ENCODE data around the gene ALPP.
"Not testable (repeated sequence)": the region's sequence is repeated elsewhere in the genome, so short reads cannot be mapped to it uniquely, and the experiment has no call there.

The ALPP gene

DNA sequence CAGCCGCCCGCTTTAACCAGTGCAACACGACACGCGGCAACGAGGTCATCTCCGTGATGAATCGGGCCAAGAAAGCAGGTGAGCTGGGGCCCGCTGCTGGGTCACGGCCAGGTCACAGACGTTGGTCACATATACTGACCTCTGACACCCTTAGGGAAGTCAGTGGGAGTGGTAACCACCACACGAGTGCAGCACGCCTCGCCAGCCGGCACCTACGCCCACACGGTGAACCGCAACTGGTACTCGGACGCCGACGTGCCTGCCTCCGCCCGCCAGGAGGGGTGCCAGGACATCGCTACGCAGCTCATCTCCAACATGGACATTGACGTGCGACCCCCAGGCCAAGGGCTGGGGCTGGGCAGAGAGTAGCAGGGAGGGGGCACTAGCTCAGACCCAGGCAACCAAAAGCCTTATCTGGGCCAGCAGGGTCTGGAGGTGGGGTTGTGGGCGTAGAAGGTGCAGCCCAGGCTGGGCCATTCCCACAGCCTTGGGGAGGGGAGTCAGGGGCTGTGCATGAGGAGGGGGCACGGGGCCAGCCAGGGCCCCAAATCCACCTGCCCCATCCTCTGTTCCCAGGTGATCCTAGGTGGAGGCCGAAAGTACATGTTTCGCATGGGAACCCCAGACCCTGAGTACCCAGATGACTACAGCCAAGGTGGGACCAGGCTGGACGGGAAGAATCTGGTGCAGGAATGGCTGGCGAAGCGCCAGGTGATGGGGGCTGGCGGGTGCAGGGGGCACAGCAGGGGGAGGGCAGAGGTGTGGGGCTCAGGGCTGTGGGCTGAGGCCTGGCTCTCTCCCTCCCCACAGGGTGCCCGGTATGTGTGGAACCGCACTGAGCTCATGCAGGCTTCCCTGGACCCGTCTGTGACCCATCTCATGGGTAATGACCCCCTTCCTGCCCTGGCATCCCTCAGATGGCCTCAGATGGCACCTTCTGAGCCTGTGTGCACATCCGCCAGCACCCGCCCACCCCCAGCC lies 1.3 kb downstream of the ALPP start:
- not testable (repeated sequence) for DNase-seq (ENCODE audit: low spot score)

DNA sequence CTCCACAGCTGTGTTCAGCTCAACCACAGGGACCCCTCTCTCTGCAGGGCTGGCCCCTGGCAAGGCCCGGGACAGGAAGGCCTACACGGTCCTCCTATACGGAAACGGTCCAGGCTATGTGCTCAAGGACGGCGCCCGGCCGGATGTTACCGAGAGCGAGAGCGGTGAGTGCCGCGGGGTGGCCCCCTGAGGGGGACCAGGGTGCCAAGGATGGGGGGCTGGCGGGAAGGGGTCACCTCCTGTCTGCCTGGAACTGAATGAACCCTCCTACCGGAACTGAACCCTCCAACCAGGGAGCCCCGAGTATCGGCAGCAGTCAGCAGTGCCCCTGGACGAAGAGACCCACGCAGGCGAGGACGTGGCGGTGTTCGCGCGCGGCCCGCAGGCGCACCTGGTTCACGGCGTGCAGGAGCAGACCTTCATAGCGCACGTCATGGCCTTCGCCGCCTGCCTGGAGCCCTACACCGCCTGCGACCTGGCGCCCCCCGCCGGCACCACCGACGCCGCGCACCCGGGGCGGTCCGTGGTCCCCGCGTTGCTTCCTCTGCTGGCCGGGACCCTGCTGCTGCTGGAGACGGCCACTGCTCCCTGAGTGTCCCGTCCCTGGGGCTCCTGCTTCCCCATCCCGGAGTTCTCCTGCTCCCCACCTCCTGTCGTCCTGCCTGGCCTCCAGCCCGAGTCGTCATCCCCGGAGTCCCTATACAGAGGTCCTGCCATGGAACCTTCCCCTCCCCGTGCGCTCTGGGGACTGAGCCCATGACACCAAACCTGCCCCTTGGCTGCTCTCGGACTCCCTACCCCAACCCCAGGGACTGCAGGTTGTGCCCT lies 2.9 kb downstream of the ALPP start:
- DNase-seq (ENCODE audit: low spot score) = not testable (repeated sequence)

DNA sequence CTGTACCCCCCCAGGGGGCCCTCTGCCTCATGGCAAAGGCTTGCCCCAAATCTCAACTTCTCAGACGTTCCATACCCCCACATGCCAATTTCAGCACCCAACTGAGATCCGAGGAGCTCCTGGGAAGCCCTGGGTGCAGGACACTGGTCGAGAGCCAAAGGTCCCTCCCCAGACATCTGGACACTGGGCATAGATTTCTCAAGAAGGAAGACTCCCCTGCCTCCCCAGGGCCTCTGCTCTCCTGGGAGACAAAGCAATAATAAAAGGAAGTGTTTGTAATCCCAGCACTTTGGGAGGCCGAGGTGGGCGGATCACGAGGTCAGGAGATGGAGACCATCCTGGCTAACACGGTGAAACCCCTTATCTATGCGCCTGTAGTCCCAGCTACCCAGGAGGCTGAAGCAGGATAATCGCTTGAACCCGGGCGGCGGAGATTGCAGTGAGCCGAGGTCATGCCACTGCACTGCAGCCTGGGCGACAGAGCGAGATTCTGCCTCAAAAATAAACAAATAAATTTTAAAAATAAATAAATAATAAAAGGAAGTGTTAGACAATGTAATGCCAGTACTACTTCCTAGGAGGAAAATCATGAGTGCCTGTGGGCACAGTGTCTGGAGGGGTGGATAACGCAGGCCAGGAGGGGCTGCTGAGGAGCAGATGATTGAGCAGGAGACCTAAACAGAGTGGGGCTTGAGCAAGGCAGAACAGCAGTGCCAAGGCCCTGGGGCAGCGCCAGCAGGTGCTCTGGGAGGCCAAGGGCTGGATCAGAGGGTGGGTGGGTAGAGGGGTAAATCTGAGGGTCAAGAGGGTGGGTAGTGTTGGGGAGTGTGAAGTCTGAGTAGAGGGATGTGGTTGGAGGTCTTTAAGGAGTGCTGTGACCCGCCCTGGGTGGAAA lies 4.0 kb downstream of the ALPP start:
- DNase-seq (ENCODE audit: low spot score) = no peak

DNA sequence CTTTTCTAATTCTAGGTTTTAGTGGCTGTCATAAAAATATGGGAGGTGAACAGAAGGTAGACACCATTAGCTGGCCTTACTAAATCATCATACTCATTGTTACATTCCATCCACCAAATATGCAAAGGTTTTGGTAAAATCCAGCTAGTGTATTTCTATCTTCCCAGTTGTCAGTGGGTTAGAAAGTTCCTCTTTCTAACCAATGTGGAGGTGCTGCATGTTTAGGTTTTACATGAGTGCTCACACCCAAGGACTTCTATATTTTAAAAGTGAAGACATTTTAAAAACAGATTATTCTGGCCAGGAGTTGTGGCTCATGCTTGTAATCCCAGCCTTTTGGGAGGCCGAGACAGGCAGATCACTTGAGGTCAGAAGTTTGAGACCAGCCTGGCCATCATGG lies 5.9 kb downstream of the ALPP start:
- no peak for DNase-seq (ENCODE audit: low spot score)

DNA sequence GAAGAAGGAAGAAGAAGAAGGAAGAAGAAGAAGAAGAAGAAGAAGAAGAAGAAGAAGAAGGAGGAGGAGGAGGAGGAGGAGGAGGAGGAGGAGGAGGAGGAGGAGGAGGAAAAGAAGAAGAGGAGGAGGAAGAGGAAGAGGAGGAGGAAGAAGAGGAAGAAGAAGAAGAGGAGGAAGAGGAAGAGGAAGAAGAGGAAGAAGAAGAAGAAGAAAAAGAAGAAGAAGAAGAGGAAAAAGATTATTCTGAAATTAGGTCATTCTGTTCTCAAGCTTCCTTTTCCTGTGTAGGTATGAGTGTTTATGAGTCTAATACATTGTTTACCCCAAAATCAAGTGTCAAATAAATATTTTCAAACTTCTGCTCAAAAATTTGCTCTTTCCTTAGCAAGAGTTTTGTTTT lies 6.5 kb downstream of the ALPP start:
- not testable (repeated sequence) for DNase-seq (ENCODE audit: low spot score)

DNA sequence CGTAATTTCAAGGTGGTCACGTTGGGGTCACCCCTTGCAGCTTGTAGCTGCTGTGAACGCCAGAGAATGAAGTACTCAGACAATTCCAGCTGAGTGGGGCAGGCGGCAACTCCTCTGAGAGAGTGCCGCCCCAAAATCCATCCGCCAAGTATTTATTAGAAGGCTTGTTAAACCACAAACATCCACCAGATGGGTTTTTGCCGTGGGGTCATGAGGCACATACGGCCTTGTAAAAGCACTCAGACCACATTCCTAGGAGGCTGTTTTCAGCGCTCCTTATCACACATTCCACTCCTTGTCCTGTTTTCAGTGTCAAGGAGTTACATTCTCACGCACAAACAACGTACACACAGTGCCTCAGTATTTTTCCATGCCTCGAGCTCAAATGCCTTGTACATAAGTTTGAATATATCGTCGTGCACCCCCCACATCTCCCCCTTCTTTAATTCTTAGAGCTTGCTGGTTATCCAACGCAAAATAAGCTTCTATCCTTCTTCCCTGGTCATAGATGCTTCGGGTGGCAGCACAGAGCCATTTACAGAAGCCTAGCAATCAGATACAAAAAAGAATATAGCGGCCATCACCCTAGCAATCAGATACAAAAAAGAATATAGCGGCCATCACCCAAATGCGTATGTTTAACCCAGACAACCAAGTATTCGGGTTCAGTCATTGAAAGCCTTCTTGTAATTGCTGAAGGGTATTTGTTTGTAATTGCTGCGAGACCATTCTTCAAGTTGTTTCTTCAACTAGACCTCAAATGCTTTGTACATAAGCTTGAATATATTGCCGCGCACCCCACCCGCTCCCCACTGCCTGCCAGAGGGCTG lies 7.3 kb downstream of the ALPP start:
- no peak for DNase-seq (ENCODE audit: low spot score)

DNA sequence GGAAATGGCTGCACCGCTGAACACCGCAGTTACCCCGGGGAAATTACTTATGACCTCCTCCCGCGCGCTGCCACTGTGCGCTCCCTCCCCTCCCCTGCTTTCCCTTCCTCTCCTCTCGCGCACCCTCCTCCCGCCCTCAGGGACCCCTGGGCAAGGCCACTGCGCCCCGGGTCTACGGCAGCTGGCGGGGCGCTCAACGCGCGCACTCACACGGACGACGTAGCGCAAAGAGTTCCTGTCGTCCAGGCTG lies 7.9 kb downstream of the ALPP start:
- DNase-seq (ENCODE audit: low spot score) = no peak

DNA sequence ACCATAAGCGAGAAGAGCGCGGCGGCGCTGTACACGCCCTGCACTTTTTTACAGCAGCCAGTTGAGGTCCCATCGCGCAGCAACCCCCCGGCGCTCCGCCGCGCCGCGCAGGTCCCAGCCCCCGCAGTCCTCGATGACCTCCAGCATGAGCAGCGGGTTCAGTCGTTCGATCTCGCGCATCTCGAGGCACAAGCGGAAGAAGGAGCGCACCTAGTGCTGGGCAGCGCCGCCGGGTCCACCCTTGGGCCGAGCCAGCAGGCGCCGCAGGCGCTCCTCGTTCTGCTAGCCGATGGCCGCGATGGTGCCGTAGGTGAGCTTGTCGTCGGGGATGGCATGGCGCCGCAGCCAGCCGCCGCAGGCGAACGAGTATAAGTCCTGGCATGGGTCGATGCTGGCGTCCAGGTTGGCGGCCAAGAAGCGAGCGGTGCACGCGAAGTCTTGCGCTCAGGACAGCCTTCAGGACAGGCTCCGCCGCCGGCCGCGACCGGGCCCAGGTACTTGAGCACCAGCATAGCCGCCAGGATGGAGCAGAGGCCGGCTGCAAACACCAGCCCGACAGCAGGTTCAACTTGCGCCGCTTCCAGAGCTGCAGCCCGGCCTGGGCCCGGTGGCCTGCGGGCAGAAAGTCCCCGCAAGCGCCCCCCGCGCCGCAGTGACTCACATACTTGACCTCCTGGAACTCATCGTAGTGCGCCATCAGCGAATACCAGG lies 8.3 kb downstream of the ALPP start:
- no peak for DNase-seq (ENCODE audit: low spot score)

DNA sequence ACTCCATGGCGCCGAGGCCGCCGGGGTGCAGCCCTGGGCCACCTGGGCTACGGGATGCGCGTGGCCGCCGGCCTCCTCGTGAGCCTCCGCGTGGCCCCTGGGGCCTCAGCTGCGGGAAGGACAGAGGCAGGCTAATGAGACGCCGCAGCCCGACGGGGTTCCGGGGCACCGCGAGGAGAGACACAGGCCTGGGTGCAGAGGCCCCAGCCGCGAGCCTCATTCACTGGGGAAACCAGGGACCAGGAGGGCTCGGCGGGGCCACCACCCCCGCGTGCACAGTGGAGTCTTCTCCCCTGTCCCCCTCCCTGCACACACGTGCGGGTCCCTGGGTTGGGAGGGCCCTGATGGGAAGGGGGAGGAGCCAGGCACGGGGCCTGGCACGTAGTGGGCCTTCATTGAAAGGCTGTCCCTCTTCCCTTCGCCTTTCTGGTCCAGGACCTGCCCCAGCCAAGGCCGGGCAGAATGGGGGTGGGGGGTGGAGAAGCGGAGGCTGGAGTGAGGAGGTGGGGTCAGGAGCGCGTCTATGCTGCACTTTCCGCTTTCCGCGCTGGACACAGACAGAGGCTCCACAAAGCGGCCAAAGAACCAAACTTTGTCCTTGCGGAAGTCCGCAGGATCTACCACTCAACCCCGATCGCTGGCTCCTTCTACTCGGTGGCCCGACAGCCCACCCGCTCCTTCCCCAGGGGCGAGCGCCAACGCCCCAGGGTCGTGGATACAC lies 9.1 kb downstream of the ALPP start:
- DNase-seq (ENCODE audit: low spot score) = no peak

DNA sequence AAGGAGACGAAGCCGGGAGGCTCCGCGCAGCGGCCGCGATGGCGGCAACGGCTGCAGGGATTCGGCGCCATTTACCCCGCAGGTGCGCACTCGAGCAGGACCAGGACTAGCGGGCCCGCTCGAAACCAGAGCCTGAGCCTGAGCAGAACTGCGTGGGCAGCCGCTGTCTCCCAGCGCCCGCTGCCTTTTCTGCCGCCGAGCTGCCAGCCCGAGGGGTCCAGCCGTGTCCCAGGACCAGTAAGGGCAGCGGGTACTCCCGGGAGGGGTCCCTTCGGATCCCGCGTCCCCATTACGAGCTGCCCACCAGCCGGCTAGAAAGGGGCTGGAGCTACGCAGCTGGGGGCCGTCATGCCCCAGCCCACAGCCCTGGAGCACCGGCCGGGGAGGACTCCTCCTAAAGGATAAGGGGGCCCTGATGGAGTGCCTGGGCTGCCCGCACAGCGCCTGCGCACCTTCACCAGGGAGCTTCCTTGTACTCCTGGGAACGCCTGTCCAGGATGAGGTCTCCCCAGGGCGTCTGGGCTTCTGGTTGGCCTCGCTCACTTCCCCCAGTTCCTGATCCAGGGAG lies 9.9 kb downstream of the ALPP start:
- no peak for DNase-seq (ENCODE audit: low spot score)

DNA sequence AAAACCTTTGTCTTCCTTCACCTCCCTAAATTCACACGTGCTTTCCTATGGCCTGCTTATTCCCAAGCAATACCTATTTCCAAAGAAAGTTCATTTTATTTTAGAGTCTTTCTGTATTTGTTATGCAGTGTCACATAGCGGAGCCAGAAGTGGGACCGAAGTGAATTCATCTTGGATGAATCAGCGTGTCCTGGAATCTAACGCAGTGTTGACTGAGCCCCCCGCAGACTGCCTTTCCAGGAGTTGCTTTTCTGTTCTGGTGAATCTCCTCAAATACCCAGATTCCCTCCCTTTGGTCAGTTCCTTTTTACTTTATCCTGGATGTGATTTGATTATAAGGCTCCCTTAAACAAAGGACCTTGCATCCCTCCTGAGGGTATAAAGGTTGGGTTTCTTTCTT lies 10.8 kb downstream of the ALPP start:
- no peak for DNase-seq (ENCODE audit: low spot score)

DNA sequence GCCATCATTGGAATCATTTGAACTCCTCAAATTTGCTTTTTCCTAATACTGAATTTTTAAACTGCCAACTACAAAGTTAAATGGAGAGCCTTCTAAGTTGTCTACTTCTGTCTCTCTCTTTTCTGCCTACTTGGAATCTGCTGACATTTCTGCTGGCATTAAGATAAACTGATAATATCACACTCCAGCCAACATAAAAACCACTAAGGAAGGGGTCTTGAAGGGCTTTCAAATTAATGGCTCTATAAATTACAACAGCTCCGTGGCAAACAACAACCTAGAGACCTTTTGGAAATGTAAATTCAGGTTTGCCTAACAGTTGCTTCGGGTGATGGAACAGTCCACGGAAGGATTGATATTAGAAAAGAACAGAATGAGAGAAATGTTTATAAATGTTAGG lies 12.1 kb downstream of the ALPP start:
- no peak for DNase-seq (ENCODE audit: low spot score)

DNA sequence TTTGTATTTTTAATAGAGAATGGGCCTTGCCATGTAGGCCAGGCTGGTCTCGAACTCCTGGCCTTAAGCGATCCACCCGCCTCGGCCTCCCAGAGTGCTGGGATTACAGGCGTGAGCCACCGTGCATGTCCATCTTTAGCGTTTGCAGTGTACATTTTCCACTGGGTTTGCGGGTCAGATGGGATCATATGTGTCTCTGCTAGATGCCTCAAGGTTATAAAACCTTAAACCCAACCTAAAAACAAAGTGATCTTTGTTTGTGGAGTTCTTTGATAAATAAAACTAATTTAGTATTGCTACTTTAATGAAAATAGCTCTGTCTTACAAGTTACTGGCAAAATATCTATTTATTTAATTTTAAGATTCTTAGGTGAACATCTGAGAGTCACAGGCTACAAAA lies 15.0 kb downstream of the ALPP start:
- DNase-seq (ENCODE audit: low spot score) = no peak

DNA sequence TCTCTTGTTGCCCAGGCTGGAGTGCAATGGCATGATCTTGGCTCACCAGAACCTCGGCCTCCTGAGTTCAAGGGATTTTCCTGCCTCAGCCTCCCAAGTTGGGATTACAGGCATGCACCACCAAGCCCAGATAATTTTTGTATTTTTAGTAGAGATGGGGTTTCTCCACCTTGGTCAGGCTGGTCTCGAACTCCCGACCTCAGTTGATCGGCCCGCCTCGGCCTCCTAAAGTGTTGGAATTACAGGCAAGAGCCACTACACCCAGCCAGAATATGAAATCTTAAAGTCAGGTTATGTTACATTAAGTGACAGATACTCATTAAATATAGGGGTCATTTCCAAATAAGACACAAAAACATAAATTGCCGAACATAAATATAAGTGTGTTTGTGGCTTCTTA lies 15.9 kb downstream of the ALPP start:
- DNase-seq (ENCODE audit: low spot score) = not testable (repeated sequence)

DNA sequence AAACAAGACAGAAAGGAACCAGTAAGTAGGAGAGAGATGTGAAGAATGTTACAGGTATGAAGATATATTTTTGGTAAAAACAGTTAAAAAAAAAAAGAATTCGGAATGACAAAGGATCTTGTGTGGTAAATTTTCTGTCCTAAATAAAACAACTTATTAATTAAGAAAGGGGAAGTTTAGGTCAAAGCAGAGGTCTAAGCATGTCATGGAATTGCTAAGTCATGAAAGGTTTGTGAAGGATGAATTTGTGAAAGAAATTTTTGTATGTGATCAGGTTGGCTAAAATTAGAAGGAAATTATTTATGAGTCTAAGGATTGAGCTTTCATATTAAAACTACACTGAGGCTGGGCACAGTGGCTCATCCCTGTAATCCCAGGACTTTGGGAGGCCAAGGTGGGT lies 17.0 kb downstream of the ALPP start:
- DNase-seq (ENCODE audit: low spot score) = no peak

DNA sequence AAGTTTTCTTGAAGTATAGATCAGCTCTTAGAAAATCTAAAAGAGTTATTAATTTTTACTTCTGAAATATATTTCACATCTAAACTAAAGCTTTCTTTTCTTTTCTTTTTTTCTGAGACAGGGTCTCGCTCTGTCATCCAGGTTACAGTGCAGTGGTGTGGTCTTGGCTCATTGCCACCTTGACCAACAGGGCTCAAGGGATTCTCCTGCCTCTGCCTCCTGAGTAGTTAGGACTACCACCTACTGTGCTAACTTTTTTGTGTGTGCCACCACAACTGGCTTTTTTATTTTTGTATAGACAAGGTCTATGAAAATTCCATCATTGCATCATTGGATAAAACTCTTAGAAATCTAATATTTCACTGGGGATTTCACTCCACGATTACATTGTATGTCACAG lies 18.1 kb downstream of the ALPP start:
- no peak for DNase-seq (ENCODE audit: low spot score)

DNA sequence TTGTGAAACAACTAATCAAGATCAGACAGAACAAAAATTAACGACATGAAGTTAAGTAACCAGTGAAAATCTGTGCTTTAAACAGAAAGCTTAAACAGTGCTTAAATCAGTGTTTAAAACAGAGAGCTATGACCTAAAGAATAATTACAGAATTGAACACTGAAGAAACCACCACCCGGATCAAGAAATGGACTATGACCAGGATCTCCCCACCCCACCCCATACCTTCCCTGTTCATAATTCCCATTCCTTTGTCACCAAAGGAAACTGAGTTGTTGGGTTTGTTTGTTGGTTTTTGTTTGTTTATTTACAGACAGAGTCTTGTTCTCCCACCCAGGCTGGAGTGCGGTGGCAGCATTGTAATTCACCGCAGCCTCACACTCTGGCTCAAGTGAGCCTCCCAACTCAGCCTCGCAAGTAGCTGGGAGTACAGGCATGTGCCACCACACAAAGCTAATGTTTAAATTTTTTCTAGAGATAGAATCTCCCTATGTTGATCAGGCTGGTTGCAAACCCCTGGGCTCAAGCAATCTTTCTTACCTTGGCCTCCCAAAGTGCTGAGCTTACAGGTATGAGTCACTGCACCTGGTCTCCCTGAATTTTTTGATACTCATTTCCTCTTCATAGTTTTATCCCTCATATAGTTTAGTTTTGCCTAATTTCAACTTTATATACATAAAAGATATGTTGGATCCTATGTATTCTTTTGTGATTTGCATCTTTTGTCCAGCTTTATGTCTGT lies 19.9 kb downstream of the ALPP start:
- DNase-seq (ENCODE audit: low spot score) = no peak

DNA sequence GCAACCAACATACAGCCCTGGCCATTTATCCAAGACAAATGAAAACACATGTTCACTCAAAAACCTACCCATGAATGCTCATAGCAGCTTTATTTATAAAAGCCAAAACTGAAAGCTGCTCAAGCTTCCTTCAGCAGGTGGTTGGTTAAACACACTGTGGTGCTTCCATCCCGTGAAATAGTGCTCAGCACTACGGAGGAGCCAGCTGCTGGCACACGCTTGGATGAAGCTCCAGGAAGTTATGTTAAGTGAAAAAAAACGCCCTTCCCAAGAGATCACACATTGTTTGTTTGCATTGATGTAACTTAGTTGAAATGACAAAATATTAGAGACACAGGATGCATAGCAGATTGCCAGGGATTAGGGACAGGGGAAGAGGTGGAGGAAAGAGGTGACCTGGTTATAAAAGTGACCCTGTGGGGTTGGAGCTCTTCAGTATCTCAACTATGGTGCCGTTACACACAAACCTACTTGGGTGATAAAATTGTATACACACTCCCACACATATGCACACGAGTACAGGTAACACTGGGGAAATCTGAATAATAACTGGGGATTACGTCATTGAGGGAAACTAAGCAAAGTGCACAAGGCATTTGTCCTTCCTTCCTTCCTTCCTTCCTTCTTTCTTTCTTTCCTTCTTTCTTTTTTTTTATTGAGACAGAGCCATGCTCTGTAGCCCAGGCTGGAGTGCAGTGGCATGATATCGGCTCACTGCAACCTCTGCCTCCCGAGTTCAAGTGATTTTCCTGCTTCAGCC lies 21.9 kb downstream of the ALPP start:
- no peak for DNase-seq (ENCODE audit: low spot score)

Data from SK-N-DZ (cell line).